HG03097 (cell line): ENCODE measurements around the gene ZNF397.

Source experiments
- ATAC-seq: cut with Tn5 transposase; IDR thresholded peaks from one replicate; pipeline ENCODE4 v1.9.1; 2021; ENCODE audit not compliant: unreplicated experiment, low FRiP score

The ZNF397 gene

GRCh38 chr18:35245719-35246317, 5.0 kb downstream of the ZNF397 start:
- no peak for ATAC-seq

GRCh38 chr18:35246831-35247230, 6.0 kb downstream of the ZNF397 start:
- no peak for ATAC-seq

GRCh38 chr18:35247412-35248249, 6.8 kb downstream of the ZNF397 start:
- ATAC-seq: no peak

- no peak for ATAC-seq
These were observed 7.6 kb downstream of the ZNF397 start for GRCh38 chr18:35248429-35248828.

- ATAC-seq: no peak
These were observed 11.6 kb downstream of the ZNF397 start for GRCh38 chr18:35252466-35252865.

- no peak for ATAC-seq
These were observed 12.9 kb downstream of the ZNF397 start for GRCh38 chr18:35253655-35254287.

GRCh38 chr18:35256947-35257346, 16.1 kb downstream of the ZNF397 start:
- no peak for ATAC-seq

GRCh38 chr18:35264409-35264808, 23.6 kb downstream of the ZNF397 start:
- ATAC-seq: no peak

- ATAC-seq: peak; percentile 78
These were observed 26.4 kb downstream of the ZNF397 start for GRCh38 chr18:35267161-35267651.

GRCh38 chr18:35267809-35268208, 27.0 kb downstream of the ZNF397 start:
- ATAC-seq: no peak

- ATAC-seq: no peak
These were observed 28.0 kb downstream of the ZNF397 start for GRCh38 chr18:35268821-35269220.

- no peak for ATAC-seq
These were observed 30.8 kb downstream of the ZNF397 start for GRCh38 chr18:35271656-35272055.

GRCh38 chr18:35276267-35276666, 35.4 kb downstream of the ZNF397 start:
- no peak for ATAC-seq

GRCh38 chr18:35277633-35278032, 36.8 kb downstream of the ZNF397 start:
- no peak for ATAC-seq

- no peak for ATAC-seq
These were observed 37.3 kb downstream of the ZNF397 start for GRCh38 chr18:35278085-35278484.

- ATAC-seq: no peak
These were observed 38.1 kb downstream of the ZNF397 start for GRCh38 chr18:35278969-35279368.

GRCh38 chr18:35282353-35282752, 41.5 kb downstream of the ZNF397 start:
- ATAC-seq: no peak

GRCh38 chr18:35283923-35284794, 43.3 kb downstream of the ZNF397 start:
- ATAC-seq: no peak

- ATAC-seq: no peak
These were observed 44.0 kb downstream of the ZNF397 start for GRCh38 chr18:35284841-35285240.

GRCh38 chr18:35289293-35289692, 48.5 kb downstream of the ZNF397 start:
- ATAC-seq: peak; percentile 6

GRCh38 chr18:35289727-35290093, 48.9 kb downstream of the ZNF397 start:
- ATAC-seq: peak; percentile 33
